Activated T-cell treated with anti-CD3 and anti-CD28 coated beads, Interleukin-2, amount 50 U/mL, for 1 hour (primary cell): Measurements from ENCODE around the gene CKAP2L.
"Not testable (repeated sequence)": the region's sequence is repeated elsewhere in the genome, so short reads cannot be mapped to it uniquely, and the experiment has no call there.

Experiments used
- DNase-seq: peaks from one replicate; pipeline ENCODE4 v3.0.0-alpha.2; 2020

CKAP2L gene

DNA sequence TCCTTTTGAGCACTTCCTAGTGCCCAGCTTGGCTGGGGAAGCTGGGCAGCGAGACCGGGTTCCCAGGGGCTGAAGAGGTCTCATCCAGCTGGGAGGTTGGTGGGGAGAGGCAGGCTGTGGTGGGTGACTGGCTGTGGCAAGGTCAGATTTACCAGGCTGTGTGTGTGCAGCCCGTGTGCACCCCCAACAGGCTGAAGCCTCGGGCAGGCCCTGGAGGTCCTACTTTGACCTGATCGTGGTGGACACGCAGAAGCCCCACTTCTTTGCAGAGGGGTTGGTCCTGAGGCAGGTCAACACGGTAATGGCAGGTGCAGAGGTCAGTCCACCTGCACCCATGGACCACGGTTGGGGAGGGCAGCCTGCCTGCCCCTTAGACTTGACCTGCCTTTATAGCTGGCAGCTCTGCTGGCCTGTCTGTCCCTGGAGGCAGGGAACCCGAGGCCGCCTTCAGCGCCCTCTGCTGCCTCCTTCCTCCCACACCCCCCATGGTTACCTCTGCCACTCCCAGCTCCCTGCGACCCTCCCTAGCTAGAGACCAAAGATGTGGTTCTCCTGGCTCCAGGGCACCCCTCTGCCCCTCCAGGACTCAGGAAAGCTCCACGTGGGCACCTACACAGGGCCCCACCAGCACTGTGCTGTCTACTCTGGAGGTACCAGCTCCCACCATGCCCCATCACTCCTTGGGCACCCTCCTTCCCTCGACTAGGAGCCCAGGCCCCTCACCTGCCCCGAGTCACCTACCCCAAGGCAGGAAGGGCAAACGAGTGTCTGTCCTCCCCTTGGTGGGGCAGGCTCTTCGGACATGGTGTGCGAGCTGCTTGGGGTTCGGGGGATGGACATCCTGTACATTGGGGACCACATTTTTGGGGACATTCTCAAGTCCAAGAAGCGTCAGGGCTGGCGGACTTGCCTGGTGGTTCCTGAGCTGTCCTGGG is 39.6 kb downstream of the CKAP2L start:
- no peak for DNase-seq

- DNase-seq, result no peak
Measured at GRCh38 chr2:112723995-112724394, 40.4 kb downstream of the CKAP2L start.

- no peak for DNase-seq
Measured at GRCh38 chr2:112723547-112723940, 40.9 kb downstream of the CKAP2L start.

GRCh38 chr2:112722816-112723546 is 41.4 kb downstream of the CKAP2L start:
- DNase-seq, result no peak

- DNase-seq, result no peak
Measured at GRCh38 chr2:112721819-112722522, 42.4 kb downstream of the CKAP2L start.

DNA sequence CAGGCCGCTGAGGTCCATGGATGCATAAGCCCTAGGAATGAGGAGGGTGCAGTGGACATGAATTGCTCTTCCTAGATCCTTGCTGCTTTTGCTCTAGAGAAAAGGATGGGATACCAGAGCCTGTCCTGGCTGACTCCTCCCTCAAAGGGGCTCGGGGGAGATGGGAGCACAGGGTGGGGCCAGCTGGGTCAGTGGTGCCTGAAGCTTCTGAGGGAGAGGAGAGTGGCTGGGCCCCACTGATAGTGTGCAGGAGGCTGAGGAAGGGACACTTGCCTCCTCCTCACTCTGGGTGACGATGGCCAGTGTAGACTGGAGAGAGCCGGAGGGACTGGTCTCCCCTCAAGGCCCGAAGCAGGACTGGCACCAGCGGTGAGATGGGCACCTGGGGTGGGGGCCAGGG is 43.6 kb downstream of the CKAP2L start, which contains the start of gene NT5DC4:
NT5DC4 (plus strand) TSS at position 236 of the 400 bp plus-strand sequence; CDS start at position 296, 60 bp downstream.
- no peak for DNase-seq

DNA sequence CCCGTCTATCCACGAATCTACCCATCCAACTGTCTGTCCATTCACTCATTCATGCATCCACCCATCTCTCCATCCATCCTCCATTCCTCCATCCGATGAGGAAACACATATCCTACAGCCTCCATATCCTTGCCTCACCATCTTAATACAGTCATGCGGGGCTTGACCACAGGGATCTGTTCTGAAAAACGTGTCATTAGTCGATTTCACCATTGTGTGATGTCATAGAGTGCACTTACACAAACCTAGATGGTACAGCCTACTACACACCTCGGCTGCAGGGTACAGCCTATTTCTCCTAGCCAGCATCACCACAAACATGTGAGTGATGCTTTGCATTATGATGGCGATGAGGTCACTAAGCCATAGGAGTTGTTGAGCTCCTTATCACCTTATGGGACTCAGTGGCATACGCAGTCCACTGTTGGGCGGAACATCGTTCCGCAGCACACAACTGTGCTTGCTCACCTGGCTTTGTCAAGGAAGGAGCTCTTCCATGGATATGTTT is 45.5 kb downstream of the CKAP2L start:
- no peak for DNase-seq

DNA sequence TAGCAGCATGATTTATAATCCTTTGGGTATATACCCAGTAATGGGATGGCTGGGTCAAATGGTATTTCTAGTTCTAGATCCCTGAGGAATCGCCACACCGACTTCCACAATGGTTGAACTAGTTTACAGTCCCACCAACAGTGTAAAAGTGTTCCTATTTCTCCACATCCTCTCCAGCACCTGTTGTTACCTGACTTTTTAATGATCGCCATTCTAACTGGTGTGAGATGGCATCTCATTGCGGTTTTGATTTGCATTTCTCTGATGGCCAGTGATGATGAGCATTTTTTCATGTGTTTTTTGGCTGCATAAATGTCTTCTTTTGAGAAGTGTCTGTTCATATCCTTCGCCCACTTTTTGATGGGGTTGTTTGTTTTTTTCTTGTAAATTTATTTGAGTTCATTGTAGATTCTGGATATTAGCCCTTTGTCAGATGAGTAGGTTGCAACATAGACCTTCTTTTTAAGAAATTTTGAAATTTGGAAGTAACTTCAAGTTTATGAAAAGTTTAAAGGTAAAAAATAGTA is 47.5 kb downstream of the CKAP2L start:
- DNase-seq, result not testable (repeated sequence)

- not testable (repeated sequence) for DNase-seq
Measured at GRCh38 chr2:112716094-112716493, 48.3 kb downstream of the CKAP2L start.

- no peak for DNase-seq
Measured at GRCh38 chr2:112714836-112715631, 49.4 kb downstream of the CKAP2L start.

GRCh38 chr2:112714331-112714730 is 50.1 kb downstream of the CKAP2L start:
- DNase-seq, result no peak

GRCh38 chr2:112713926-112714325 is 50.5 kb downstream of the CKAP2L start:
- DNase-seq, result no peak

GRCh38 chr2:112713585-112713925 is 50.9 kb downstream of the CKAP2L start:
- DNase-seq, result no peak

DNA sequence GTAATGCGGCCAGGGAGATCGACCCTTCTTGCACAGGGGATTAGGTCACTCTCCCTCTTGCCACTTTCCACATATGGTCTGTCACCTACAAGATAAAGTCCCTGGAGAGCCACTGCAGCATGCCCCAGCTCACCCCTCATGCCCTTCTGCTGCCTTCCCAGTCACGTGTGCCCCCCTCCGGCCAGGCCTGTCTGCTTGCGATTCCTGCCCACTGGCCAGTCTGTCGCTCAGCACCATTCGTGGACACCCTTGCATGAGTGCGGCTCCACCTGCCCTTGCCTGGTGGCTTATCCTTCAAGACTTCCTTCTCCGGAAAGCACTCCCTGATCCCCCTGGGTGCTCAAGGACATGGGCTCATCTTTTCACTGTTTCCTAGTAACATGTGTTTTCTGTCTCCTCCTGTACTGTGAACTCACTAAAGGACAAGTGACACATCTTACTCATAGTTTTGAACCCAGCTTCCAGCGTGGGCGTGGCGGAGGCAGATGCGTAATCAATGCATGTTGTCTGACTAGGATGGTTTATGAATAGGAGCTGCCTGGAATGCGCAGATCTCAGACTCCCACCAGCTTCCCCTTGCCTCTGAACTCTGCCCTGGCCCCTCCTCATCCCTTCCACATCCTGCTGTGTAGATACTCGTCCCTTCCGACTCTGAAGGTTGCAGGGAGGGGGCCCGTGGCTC is 51.4 kb downstream of the CKAP2L start:
- no peak for DNase-seq

DNA sequence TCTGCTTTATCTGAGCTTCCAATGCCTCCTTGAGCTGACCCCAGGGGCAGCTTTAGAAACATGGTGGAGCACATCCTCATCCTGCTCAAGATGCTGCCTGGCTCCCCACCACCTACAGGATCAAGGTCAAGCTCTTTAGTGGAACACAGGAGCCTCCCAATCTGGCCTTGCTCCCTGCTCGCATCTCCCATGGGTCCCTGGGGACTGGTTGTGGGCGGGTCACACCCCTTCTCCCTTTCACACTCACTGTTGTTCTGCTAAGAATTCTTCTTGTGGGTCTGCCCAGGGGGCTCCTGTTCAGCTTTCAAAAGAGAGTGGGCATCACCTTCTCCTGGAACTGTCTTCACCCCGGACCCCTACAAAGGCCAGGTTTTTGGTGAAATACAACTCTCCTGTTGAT is 51.9 kb downstream of the CKAP2L start:
- DNase-seq, result no peak

DNA sequence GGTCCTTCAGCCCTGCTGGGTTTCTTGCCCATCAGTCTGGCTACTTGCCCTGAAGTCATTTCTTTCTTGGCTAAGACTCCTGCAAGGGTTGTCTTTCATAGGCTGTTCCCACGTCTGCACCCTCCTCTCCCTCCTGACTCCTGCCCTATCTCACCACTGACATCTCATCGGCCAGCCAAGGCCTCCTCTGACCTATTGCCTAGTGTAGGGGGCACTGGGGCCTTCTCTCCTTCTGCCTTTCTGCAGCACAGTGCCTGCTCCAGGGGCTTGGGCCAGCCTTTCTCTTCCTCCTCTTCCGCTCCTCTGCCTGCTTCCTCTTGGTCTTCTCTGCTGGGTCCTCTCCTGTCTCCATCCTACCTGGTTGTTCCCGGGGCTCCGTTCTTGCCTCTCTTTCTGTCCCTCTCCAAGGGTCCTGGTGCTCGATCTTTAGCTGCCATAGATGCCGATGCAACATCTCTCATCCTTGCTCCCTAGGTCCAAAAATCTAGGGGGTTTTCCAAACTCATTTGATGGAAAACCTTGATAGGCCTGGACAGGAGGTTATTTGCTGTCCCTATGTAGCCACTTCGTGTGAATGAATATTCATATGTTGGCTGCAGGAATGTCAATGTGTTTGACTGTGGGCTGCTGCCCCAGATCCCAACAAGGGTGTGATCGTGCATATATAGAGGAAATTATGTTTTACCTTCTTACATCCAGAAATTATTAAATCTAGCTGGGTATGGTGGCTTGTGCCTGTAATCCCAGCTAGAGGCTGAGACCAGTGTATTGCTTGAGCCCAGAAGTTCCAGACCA is 53.3 kb downstream of the CKAP2L start:
- DNase-seq, result no peak

DNA sequence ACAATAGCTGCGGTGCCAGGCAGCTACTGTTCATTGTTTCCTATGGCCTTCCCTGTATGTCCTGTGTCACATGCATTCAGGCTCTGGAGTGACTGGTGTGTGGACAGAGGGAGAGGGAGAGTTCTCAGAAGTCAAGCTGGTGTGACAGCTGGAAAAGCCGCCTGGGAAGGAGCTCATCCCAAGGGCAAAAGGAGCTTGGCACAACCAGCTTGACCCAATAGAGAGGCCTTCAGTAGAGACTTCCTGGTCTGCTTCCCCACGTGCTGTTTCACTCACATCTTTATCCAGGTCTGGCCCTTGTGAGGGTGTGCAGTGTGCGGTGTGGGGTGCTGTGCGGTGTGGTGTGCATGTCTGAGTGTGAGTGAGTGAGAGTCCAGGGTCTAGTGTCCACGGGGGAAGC is 54.7 kb downstream of the CKAP2L start:
- DNase-seq, result no peak

DNA sequence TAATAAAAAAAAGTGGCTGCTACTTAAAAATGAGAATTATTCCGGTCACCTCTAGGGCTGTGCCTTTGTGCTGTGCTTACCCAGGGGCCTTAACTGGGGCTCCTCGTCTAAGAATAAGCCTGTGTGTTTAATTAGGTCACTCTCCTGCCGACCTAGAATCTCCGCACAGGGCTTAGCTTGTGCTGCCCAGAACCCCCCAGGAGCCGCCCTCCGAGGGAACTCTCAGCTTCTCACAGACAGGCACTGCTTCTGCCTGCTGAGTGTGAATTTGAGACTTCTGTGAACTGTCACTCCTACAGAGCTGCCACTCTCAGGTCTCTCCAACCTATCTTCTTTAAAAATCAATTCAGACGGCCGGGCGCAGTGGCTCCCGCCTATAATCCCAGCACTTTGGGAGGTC is 55.4 kb downstream of the CKAP2L start:
- DNase-seq, result no peak

DNA sequence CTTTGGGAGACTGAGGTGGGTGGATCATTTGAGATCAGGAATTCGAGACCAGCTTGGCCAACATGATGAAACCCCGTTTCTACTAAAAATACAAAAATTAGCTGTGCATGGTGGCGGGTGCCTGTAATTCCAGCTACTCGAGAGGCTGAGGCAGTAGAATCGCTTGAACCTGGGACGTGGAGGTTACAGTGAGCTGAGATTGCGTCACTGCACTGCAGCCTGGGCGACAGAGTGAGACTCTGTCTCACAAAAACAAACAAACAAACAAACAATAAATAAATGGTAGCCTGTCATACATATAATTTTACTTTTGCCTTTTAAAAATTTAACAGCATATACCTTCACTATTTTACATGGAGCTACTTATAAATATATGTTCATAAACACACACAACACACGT is 57.5 kb downstream of the CKAP2L start:
- not testable (repeated sequence) for DNase-seq

DNA sequence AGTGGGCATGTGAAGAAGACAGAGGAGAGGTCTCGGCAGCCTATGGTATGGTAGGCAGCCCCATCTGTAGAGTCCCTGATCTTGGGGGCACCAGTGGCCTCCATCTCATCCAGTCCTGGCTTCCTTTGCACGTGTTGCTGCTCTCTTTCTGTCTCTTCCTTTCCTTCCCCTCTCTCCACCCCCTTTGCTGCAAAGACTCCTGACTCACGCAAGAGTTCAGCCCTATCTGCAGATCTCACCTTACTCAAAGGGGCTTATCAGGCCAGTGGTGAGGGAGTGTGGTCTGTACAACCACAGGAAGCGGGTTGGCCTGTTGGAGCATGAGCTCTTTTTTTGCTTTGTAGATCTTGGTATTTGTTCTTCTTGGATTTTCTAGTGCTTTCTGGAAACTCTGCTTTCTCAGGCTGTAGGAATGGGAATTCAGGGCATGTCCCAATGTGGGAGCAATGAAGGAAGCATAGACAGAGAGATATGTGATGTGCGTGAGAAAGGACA is 58.2 kb downstream of the CKAP2L start:
- DNase-seq, result no peak
